ENCODE measurements around the gene CCDC33.

DNA sequence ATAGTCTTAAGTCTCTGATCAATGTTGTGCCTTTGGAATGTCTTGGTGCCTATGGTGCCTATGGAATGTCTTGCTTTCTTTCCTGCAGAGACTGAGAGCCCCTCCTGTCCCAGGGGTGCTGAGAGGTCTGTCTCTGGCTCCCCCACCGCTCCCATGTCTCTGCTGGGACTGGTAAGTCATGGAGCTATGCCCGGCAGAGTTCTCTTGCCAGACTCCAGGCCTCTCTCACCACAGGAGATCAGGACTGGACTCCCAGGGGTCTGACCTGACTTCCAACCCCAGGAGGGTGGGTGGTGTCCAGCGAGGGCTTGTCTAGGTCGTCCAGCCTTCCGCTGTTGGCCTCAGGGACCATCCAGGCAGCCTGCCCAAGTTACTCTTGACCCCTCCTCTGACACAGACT, 145.4 kb downstream of the CCDC33 start:
- TF ChIP-seq EZH2phosphoT487 (IDR thresholded peaks at IDR 0.05; ENCODE audit: low read length): no peak
- TF ChIP-seq CTCF (IDR thresholded peaks at IDR 0.05; ENCODE audit: low read length): no peak
- TF ChIP-seq EZH2 (optimal IDR thresholded peaks at IDR 0.05; ENCODE audit: low read depth, low read length): no peak
